Activated CD8-positive, alpha-beta memory T cell treated with anti-CD3 and anti-CD28 coated beads, Interleukin-2, amount 50 U/mL, for 24 hours (primary cell): ENCODE data around the gene FCHSD2.
"Not testable (repeated sequence)": the region's sequence is repeated elsewhere in the genome, so short reads cannot be mapped to it uniquely, and the experiment has no call there.

ENCODE experiments used
- DNase-seq: peaks from one replicate; pipeline ENCODE4 v3.0.0-alpha.2; 2020; ENCODE audit errors: extremely low read depth

Gene FCHSD2

GRCh38 chr11:72872012-72872411, 270.1 kb downstream of the FCHSD2 start:
- no peak for DNase-seq

- no peak for DNase-seq
These were observed 271.0 kb downstream of the FCHSD2 start for GRCh38 chr11:72871119-72871518.

- no peak for DNase-seq
These were observed 272.3 kb downstream of the FCHSD2 start for GRCh38 chr11:72869831-72870230.

- DNase-seq, result no peak
These were observed 274.1 kb downstream of the FCHSD2 start for GRCh38 chr11:72867970-72868369.

- DNase-seq, result no peak
These were observed 277.1 kb downstream of the FCHSD2 start for GRCh38 chr11:72864702-72865655.

GRCh38 chr11:72863916-72864315, 278.2 kb downstream of the FCHSD2 start:
- DNase-seq, result no peak

GRCh38 chr11:72863091-72863490, 279.0 kb downstream of the FCHSD2 start:
- DNase-seq, result no peak

GRCh38 chr11:72860592-72860991, 281.5 kb downstream of the FCHSD2 start:
- DNase-seq, result no peak

GRCh38 chr11:72860010-72860409, 282.1 kb downstream of the FCHSD2 start:
- no peak for DNase-seq

GRCh38 chr11:72859126-72859525, 283.0 kb downstream of the FCHSD2 start:
- DNase-seq, result no peak

- DNase-seq, result not testable (repeated sequence)
These were observed 283.9 kb downstream of the FCHSD2 start for GRCh38 chr11:72858267-72858666.

GRCh38 chr11:72856551-72857345, 285.4 kb downstream of the FCHSD2 start:
- DNase-seq, result no peak

GRCh38 chr11:72856065-72856464, 286.1 kb downstream of the FCHSD2 start:
- DNase-seq, result no peak

GRCh38 chr11:72851726-72852125, 290.4 kb downstream of the FCHSD2 start:
- DNase-seq, result no peak

- DNase-seq, result no peak
These were observed 291.3 kb downstream of the FCHSD2 start for GRCh38 chr11:72850832-72851231.

- no peak for DNase-seq
These were observed 293.2 kb downstream of the FCHSD2 start for GRCh38 chr11:72848846-72849466.

- no peak for DNase-seq
These were observed 297.8 kb downstream of the FCHSD2 start for GRCh38 chr11:72844356-72844755.

GRCh38 chr11:72842653-72843330, 299.3 kb downstream of the FCHSD2 start:
- DNase-seq, result no peak

- DNase-seq, result no peak
These were observed 300.0 kb downstream of the FCHSD2 start for GRCh38 chr11:72842126-72842525.

GRCh38 chr11:72841397-72841796, 300.7 kb downstream of the FCHSD2 start:
- no peak for DNase-seq

- no peak for DNase-seq
These were observed 301.3 kb downstream of the FCHSD2 start for GRCh38 chr11:72840780-72841179.
